Measurements from ENCODE around the gene LDLRAD3.
A peak's percentile ranks its signal among the peaks of the same experiment; 100 is the strongest.

Gene LDLRAD3

GRCh38 chr11:36155770-36156160 is 211.9 kb downstream of the LDLRAD3 start:
- TF ChIP-seq OSR1 (CRISPR knock-in tag; IDR thresholded peaks at IDR 0.05), result no peak
- TF ChIP-seq CREB5 (CRISPR knock-in tag; IDR thresholded peaks at IDR 0.05; ENCODE audit: low read depth), result no peak
- no peak for TF ChIP-seq TOX (CRISPR knock-in tag; IDR thresholded peaks at IDR 0.05; ENCODE audit: borderline replicate concordance)
- no peak for TF ChIP-seq ZNF565 (CRISPR knock-in tag; conservative IDR thresholded peaks at IDR 0.05; ENCODE audit: low read depth)
- TF ChIP-seq BACH2 (CRISPR knock-in tag; IDR thresholded peaks at IDR 0.05; ENCODE audit: borderline replicate concordance), result no peak
- no peak for TF ChIP-seq TSHZ2 (CRISPR knock-in tag; IDR thresholded peaks at IDR 0.05)
- no peak for TF ChIP-seq ZFP30 (CRISPR knock-in tag; IDR thresholded peaks at IDR 0.05)
- no peak for TF ChIP-seq RARB (CRISPR knock-in tag; IDR thresholded peaks at IDR 0.05)
- no peak for TF ChIP-seq ARNTL (CRISPR knock-in tag; IDR thresholded peaks at IDR 0.05; ENCODE audit: borderline replicate concordance, low read depth)
- no peak for TF ChIP-seq ZFP3 (CRISPR knock-in tag; IDR thresholded peaks at IDR 0.05)
- no peak for TF ChIP-seq POU6F1 (CRISPR knock-in tag; IDR thresholded peaks at IDR 0.05; ENCODE audit: borderline replicate concordance, low read depth)
- ATAC-seq, result peak; percentile 57

DNA sequence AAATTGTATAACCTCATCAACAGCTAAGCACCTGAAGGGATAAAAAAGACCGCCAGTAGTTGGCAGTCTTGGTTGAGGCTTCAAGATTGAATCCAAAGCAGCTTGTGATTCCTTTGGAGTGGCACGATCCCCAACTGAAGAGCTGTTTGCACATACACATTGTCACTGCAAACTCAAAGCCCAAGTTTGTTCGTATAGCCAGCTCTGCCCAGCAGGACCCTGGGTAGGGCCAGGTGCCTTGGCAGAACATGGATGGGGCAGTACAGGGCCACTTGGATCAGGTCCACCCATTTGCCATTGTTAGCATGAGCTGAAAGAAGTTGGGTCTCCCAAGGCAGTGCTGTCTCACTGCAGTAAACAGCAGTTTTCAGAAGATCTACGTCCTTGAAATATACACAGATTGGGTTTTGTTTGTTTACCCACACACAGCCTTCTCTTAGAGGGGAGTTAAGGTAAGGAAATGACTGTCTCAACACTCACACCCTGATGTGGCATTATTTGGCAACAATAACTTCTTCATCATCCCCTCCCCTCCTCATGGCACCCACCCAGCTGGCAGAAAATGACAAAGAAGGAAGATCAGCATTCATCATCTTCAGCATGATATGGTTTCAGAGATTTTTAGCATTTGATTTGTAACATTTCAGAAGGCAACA is 212.4 kb downstream of the LDLRAD3 start:
- peak; percentile 69 for ATAC-seq
- TF ChIP-seq CREB5 (CRISPR knock-in tag; IDR thresholded peaks at IDR 0.05; ENCODE audit: low read depth) (no peak), CSDC2 (CRISPR knock-in tag; IDR thresholded peaks at IDR 0.05) (no peak), GLIS3 (CRISPR knock-in tag; IDR thresholded peaks at IDR 0.05) (no peak), ESRRG (CRISPR knock-in tag; IDR thresholded peaks at IDR 0.05) (no peak), ZFP30 (CRISPR knock-in tag; IDR thresholded peaks at IDR 0.05) (no peak), ARNTL (CRISPR knock-in tag; IDR thresholded peaks at IDR 0.05; ENCODE audit: borderline replicate concordance, low read depth) (no peak), RARB (CRISPR knock-in tag; IDR thresholded peaks at IDR 0.05) (no peak), ZC3H10 (CRISPR knock-in tag; IDR thresholded peaks at IDR 0.05) (no peak), TOX (CRISPR knock-in tag; IDR thresholded peaks at IDR 0.05; ENCODE audit: borderline replicate concordance) (no peak), TCF4 (CRISPR knock-in tag; IDR thresholded peaks at IDR 0.05; ENCODE audit: borderline replicate concordance) (no peak), ISL1 (CRISPR knock-in tag; IDR thresholded peaks at IDR 0.05) (no peak; the same call in 1 of the 2 replicates), ZFP3 (CRISPR knock-in tag; IDR thresholded peaks at IDR 0.05) (no peak), BACH2 (CRISPR knock-in tag; IDR thresholded peaks at IDR 0.05; ENCODE audit: borderline replicate concordance) (no peak), ZNF565 (CRISPR knock-in tag; conservative IDR thresholded peaks at IDR 0.05; ENCODE audit: low read depth) (no peak)

DNA sequence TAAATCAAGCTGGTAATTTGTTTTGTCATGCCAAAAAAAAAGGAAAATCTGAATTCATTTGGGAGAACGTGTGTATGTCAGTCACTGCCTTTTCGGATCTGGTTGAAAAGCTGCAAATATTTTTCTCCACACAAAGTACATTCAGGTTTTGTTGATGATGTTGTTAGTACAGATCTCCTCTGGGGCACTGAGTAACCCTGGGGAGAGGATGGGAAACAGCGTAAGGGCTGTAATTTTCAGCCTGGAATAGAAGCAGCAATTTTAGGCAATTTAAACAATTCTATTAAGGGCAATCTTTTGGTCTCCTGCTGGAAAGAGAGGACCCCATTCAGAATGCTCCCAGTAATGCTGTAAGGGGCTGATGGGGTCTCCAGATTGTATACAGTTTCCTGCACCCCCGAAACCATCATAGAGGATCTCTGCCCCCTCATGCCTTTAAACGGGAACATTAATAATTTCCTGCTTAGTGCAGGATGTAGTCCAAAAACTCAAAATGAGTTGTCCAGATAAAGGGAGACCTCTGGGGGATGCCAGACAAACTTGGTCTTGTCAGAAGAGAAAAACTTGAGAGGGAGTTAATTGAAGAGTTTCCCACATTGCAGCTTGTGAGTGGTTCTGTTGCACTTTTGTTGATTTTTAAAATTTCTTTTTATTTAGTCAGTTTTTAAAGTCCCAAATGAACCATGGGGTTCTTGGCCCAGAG is 213.1 kb downstream of the LDLRAD3 start:
- peak; percentile 72 for ATAC-seq

DNA sequence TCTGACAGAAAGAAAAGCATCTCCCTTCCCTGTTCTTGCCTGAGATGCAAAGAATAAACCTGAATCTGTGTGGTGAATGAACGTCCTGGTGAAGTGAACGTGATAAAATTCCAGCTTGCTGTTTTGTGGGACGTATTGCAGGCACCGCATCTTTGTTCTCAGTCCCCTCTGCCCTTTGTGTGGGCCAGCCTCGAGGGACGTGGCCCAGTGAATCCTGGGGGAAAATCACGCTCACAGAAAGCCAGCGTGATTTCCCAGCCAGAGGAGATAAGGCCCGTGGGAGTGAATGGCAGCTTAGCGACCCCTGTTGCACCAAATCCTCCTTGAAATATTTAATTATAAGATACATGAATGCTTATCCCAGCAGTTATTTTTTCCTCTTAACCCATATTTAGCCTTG is 216.2 kb downstream of the LDLRAD3 start:
- no peak for TF ChIP-seq GLIS3 (CRISPR knock-in tag; IDR thresholded peaks at IDR 0.05)
- no peak for TF ChIP-seq ZC3H10 (CRISPR knock-in tag; IDR thresholded peaks at IDR 0.05)
- ATAC-seq, result no peak

More for the DNA sequence above, 213.1 kb downstream of the LDLRAD3 start:
- TF ChIP-seq ISL1 (CRISPR knock-in tag; IDR thresholded peaks at IDR 0.05) (0 out of 2 replicates have a peak, but pooled peaks have one; percentile 12), ZC3H10 (CRISPR knock-in tag; IDR thresholded peaks at IDR 0.05) (no peak)

All from SK-N-SH treated with all-trans-retinoic acid at 6 μM for 48 hours (cell line).